Measurements from ENCODE around the gene PLEKHA4. TPM values are rescaled to one million over a fixed set of nuclear protein-coding genes. Genes with fewer than 3 reads are reported as not detected.

PLEKHA4 gene
- total and polyA plus RNA-seq, 10 of the 15 experiments (the other 5 are each of a cell fraction or from before 2014, with no cell fraction given), result 0.13 to 10.0 (median 6.4) TPM; not detected in 1

DNA sequence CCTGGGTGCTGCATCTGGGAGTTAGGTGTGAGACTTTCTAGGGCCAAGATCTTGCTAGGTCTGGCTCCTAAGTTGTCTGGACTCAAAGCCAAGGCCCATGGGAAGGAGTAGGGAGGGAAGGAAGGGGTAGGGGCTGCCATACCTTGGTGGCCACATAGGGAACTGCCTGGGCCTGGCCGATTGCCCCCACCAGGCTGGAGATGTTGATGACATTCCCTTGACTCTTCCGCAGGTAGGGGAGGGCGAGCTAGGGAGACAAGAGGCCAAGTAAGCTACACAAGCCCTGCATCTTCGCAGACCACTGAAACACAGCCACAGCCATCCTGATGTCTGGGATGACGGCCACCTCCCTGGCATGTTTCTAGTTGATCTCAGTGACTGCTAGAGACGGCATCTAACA lies 53.5 kb downstream of the PLEKHA4 start:
- in situ Hi-C loops (cut with MboI), result no loop called here
- Histone ChIP-seq H3K4me1 (ENCODE audit: control insufficient read depth, insufficient read depth, low read length) (peaks cover 12% of the 10 kb centered on the region; the same call in 1 of the 2 replicates), H3K36me3 (ENCODE audit: control insufficient read depth in 2 of 2, insufficient read depth in 2 of 2, low read length in 1 of 2) (no peaks in the 10 kb centered on the region), H2AFZ (ENCODE audit: control insufficient read depth, low read depth, low read length) (no peak overlapping the region), H3K79me2 (ENCODE audit: control insufficient read depth, insufficient read depth, low read length) (peaks cover 7% of the 10 kb centered on the region), H3K4me2 (ENCODE audit: control insufficient read depth, insufficient read depth) (no peak overlapping the region), H4K20me1 (ENCODE audit: control insufficient read depth, insufficient read depth) (no peaks in the 10 kb centered on the region), H3K9me3 (replicated peaks; ENCODE audit: control insufficient read depth, insufficient read depth, low read length) (no peaks in the 10 kb centered on the region), H3K4me3 (no peak overlapping the region), H3K27ac (ENCODE audit: control insufficient read depth, insufficient read depth) (no peak overlapping the region), H3K27me3 (replicated peaks in 1 of 2; ENCODE audit: control insufficient read depth in 2 of 2, insufficient read depth in 2 of 2, low read length in 1 of 2) (no peaks in the 10 kb centered on the region), H3K9ac (ENCODE audit: control insufficient read depth, insufficient read depth, low read length) (no peak overlapping the region)
- ChIA-PET RAD21 (ENCODE audit: unreplicated experiment) (interaction anchor here (0.6 kb wide), 1 partner anchor 19 kb away, joined by 3 read pairs; no protein-coding TSS in a partner anchor), CTCF (interaction anchor here (1.3 to 2.3 kb wide), 2 partner anchors 19 to 28 kb away, joined by 7 to 12 read pairs; no protein-coding TSS in a partner anchor), POLR2A (interaction anchor here (0.7 kb wide), 1 partner anchor 156 kb away, joined by 3 read pairs; no protein-coding TSS in a partner anchor), SMC1A (ENCODE audit: uncharacterized antibody, unreplicated experiment) (no interaction called here)
- ATAC-seq (no peak), DNase-seq (ENCODE audit: low read depth, low spot score) (no peak), FAIRE-seq (no peak)
- WGBS (ENCODE audit: insufficient coverage, insufficient replicate concordance, low lambda C conversion rate, missing lambda C conversion rate), result 83% methylated on average over 6 of the region's 6 CpGs
- intact Hi-C loops (cut with micrococcal nuclease; ENCODE audit: unreplicated experiment), result no loop called here
- TF ChIP-seq FOXK2 (IDR thresholded peaks at IDR 0.05) (no peak), KLF5 (IDR thresholded peaks at IDR 0.05; ENCODE audit: partially characterized antibody) (no peak), EED (IDR thresholded peaks at IDR 0.05; ENCODE audit: low read depth) (no peak), TARDBP (IDR thresholded peaks at IDR 0.05; ENCODE audit: borderline replicate concordance) (no peak), KAT2A (conservative IDR thresholded peaks at IDR 0.05; ENCODE audit: control insufficient read depth, low read depth, low read length) (no peak), BRCA1 (IDR thresholded peaks at IDR 0.05; ENCODE audit: low read depth, low read length) (no peak), SUZ12 (IDR thresholded peaks at IDR 0.05; ENCODE audit: unreplicated experiment) (no peak), EP300 (IDR thresholded peaks at IDR 0.05; ENCODE audit: borderline replicate concordance in 1 of 2, control insufficient read depth in 1 of 2, low read depth in 2 of 2, low read length in 2 of 2) (no peak), TAF1 (IDR thresholded peaks at IDR 0.05; ENCODE audit: borderline replicate concordance, low read depth, low read length) (no peak), NFIC (IDR thresholded peaks at IDR 0.05; ENCODE audit: low read depth, low read length) (no peak), RUNX3 (IDR thresholded peaks at IDR 0.05; ENCODE audit: low read length) (no peak), NFYA (IDR thresholded peaks at IDR 0.05; ENCODE audit: borderline replicate concordance, low read depth, low read length) (no peak), JUNB (IDR thresholded peaks at IDR 0.05) (no peak)
- TF ChIP-seq, protein P1, sequence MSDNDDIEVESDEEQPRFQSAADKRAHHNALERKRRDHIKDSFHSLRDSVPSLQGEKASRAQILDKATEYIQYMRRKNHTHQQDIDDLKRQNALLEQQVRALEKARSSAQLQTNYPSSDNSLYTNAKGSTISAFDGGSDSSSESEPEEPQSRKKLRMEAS (IDR thresholded peaks at IDR 0.05; ENCODE audit: low read depth, low read length), result no peak
- TF ChIP-seq, protein P2, sequence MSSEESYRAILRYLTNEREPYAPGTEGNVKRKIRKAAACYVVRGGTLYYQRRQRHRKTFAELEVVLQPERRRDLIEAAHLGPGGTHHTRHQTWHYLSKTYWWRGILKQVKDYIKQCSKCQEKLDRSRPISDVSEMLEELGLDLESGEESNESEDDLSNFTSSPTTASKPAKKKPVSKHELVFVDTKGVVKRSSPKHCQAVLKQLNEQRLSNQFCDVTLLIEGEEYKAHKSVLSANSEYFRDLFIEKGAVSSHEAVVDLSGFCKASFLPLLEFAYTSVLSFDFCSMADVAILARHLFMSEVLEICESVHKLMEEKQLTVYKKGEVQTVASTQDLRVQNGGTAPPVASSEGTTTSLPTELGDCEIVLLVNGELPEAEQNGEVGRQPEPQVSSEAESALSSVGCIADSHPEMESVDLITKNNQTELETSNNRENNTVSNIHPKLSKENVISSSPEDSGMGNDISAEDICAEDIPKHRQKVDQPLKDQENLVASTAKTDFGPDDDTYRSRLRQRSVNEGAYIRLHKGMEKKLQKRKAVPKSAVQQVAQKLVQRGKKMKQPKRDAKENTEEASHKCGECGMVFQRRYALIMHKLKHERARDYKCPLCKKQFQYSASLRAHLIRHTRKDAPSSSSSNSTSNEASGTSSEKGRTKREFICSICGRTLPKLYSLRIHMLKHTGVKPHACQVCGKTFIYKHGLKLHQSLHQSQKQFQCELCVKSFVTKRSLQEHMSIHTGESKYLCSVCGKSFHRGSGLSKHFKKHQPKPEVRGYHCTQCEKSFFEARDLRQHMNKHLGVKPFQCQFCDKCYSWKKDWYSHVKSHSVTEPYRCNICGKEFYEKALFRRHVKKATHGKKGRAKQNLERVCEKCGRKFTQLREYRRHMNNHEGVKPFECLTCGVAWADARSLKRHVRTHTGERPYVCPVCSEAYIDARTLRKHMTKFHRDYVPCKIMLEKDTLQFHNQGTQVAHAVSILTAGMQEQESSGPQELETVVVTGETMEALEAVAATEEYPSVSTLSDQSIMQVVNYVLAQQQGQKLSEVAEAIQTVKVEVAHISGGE (CRISPR knock-in tag; IDR thresholded peaks at IDR 0.05), result no peak
- TF ChIP-seq, protein P3, sequence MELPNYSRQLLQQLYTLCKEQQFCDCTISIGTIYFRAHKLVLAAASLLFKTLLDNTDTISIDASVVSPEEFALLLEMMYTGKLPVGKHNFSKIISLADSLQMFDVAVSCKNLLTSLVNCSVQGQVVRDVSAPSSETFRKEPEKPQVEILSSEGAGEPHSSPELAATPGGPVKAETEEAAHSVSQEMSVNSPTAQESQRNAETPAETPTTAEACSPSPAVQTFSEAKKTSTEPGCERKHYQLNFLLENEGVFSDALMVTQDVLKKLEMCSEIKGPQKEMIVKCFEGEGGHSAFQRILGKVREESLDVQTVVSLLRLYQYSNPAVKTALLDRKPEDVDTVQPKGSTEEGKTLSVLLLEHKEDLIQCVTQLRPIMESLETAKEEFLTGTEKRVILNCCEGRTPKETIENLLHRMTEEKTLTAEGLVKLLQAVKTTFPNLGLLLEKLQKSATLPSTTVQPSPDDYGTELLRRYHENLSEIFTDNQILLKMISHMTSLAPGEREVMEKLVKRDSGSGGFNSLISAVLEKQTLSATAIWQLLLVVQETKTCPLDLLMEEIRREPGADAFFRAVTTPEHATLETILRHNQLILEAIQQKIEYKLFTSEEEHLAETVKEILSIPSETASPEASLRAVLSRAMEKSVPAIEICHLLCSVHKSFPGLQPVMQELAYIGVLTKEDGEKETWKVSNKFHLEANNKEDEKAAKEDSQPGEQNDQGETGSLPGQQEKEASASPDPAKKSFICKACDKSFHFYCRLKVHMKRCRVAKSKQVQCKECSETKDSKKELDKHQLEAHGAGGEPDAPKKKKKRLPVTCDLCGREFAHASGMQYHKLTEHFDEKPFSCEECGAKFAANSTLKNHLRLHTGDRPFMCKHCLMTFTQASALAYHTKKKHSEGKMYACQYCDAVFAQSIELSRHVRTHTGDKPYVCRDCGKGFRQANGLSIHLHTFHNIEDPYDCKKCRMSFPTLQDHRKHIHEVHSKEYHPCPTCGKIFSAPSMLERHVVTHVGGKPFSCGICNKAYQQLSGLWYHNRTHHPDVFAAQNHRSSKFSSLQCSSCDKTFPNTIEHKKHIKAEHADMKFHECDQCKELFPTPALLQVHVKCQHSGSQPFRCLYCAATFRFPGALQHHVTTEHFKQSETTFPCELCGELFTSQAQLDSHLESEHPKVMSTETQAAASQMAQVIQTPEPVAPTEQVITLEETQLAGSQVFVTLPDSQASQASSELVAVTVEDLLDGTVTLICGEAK (IDR thresholded peaks at IDR 0.05; ENCODE audit: borderline replicate concordance), result no peak
- BruUV-seq (replicated peaks), result no TSS peak
